ENCODE data around the gene CLDN11.

Gene CLDN11

GRCh38 chr3:170473358-170473757 is 54.7 kb downstream of the CLDN11 start:
- DNase-seq = no peak

GRCh38 chr3:170475092-170475685 is 56.5 kb downstream of the CLDN11 start:
- no peak for DNase-seq

- no peak for DNase-seq
Measured at GRCh38 chr3:170476291-170476690, 57.6 kb downstream of the CLDN11 start.

GRCh38 chr3:170477395-170477794 is 58.7 kb downstream of the CLDN11 start:
- no peak for DNase-seq

- DNase-seq = no peak
Measured at GRCh38 chr3:170480111-170480510, 61.4 kb downstream of the CLDN11 start.

GRCh38 chr3:170482199-170482598 is 63.5 kb downstream of the CLDN11 start:
- DNase-seq = no peak

- no peak for DNase-seq
Measured at GRCh38 chr3:170483485-170484262, 65.0 kb downstream of the CLDN11 start.

All from CD4-positive, alpha-beta T cell treated with Interleukin-17A for 1 hour (primary cell).